ENCODE results near the gene ITPA. TPM values are rescaled to one million over a fixed set of nuclear protein-coding genes. Genes with fewer than 3 reads are reported as not detected.

ITPA gene
- total RNA-seq, 3 donors from 2014 or later (not counting 1 experiment from before 2014, with no cell fraction given): 49.6 to 53.2 (median 50.2) TPM

DNA sequence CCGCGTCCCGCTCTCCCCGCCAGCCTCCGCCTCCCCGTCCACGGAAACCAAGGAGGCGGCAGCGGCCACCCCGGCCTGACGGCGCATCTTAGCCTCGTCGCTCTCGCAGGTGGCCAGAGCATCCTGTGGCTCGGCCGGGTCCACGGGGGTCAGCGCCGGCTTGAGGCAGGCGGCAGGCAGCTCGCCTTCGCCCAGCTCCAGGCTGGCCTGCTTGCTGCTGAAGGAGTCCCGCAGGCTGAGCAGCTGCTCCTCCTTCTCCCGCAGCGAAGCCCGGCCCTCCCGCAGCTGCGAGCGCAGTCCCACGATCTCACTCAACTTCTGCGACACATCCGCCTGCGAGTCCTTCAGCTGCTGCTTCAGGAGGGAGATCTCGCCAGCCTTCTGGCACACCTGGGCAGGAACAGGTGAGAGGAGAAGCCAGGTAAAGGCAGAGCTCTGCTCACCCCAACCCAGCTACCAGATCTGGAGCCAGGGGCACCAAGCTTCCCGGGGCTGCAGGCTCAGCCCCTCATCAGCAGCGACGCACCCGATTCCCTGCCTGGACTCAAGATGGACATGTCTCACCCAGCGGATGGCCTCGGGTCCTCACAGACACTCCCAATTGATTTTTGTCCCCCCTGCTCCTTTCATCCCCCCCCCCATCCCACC is 44.4 kb upstream of the ITPA start:
- no peak overlapping the region for H3K27ac Mint-ChIP-seq
- H3K4me1 ChIP-seq (ENCODE audit: control insufficient read depth, insufficient read depth, low read length): peaks cover 5% of the 10 kb centered on the region
- peaks cover under 1 to 2% of the 10 kb centered on the region in 2 donors for H3K4me1 Mint-ChIP-seq
- no peak for DNase-seq
- intact Hi-C loops (cut with micrococcal nuclease): no loop called here
- no peak overlapping the region for H3K4me3 ChIP-seq (ENCODE audit: low read length)
- WGBS (ENCODE audit: insufficient coverage): 85% methylated on average over 40 of the region's 41 CpGs
- TF ChIP-seq, protein P1, sequence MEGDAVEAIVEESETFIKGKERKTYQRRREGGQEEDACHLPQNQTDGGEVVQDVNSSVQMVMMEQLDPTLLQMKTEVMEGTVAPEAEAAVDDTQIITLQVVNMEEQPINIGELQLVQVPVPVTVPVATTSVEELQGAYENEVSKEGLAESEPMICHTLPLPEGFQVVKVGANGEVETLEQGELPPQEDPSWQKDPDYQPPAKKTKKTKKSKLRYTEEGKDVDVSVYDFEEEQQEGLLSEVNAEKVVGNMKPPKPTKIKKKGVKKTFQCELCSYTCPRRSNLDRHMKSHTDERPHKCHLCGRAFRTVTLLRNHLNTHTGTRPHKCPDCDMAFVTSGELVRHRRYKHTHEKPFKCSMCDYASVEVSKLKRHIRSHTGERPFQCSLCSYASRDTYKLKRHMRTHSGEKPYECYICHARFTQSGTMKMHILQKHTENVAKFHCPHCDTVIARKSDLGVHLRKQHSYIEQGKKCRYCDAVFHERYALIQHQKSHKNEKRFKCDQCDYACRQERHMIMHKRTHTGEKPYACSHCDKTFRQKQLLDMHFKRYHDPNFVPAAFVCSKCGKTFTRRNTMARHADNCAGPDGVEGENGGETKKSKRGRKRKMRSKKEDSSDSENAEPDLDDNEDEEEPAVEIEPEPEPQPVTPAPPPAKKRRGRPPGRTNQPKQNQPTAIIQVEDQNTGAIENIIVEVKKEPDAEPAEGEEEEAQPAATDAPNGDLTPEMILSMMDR (IDR thresholded peaks at IDR 0.05): no peak
- no peak overlapping the region for H3K27ac ChIP-seq (ENCODE audit: low read length)
- no peak for ATAC-seq
- no peaks in the 10 kb centered on the region for H3K36me3 Mint-ChIP-seq
- peaks cover 16 to 29% of the 10 kb centered on the region in 2 donors for H3K27me3 Mint-ChIP-seq (ENCODE audit: low read depth in 2 of 2)
- H3K9me3 Mint-ChIP-seq: no peaks in the 10 kb centered on the region
- H3K4me3 Mint-ChIP-seq: peak overlapping the region; percentile 28
- H3K9me3 ChIP-seq (ENCODE audit: control insufficient read depth, insufficient read depth, low read length): no peaks in the 10 kb centered on the region
- H3K27me3 ChIP-seq (ENCODE audit: control insufficient read depth, insufficient read depth, low read length): peaks cover 8% of the 10 kb centered on the region
- H3K36me3 ChIP-seq (ENCODE audit: control insufficient read depth, insufficient read depth, low read length): no peaks in the 10 kb centered on the region

DNA sequence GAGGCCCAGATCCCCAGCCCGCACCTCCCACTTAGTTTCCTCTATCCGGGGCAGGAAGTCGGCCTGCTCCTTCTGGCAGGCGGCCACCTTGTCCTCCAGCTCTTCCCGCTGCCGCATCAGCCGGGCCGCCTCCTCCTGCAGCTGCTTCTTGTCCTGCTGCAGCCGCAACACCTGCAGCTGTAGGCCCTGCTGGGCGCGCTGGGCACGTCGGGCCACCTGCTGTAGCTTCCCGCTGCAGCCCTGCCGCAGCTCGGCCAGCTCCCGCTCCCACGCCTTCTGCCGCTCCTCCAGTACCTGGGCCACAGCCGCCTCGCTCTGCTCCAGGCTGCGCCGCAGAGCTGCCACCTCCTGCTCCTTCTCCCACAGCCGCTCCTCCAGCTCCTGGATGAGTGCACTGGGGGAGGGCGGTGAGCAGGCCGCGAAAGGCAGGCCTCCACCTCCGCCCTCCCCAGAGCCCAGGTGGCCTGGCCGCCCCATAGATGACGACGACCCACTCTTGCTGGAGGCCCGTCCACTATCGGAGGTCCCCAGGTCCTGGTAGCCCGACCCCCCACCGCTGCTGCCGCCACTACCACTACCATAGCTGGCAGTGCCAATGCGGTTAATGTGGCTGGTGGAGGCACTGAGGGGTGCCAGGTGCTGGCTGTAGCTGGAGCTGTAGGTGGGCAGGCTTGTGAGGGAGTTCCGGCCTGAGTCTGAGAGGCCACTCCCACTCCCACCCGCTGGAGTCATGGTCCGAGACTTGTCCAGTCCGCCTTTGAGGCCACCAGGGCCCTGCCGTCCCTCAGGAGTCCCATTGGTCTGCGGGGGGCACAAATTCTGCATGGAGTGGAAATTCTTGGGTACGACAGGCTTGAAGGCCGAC is 43.6 kb upstream of the ITPA start:
- no peaks in the 10 kb centered on the region for H3K9me3 Mint-ChIP-seq
- no peak for DNase-seq
- H3K4me1 ChIP-seq (ENCODE audit: control insufficient read depth, insufficient read depth, low read length): no peaks in the 10 kb centered on the region
- intact Hi-C loops (cut with micrococcal nuclease): no loop called here
- TF ChIP-seq, protein P1 (IDR thresholded peaks at IDR 0.05): no peak
- H3K36me3 ChIP-seq (ENCODE audit: control insufficient read depth, insufficient read depth, low read length): no peaks in the 10 kb centered on the region
- peak overlapping the region; percentile 45 for H3K4me3 Mint-ChIP-seq
- H3K36me3 Mint-ChIP-seq: no peaks in the 10 kb centered on the region
- no peak overlapping the region for H3K27ac Mint-ChIP-seq
- H3K4me1 Mint-ChIP-seq: no peaks in the 10 kb centered on the region
- no peaks in the 10 kb centered on the region for H3K9me3 ChIP-seq (ENCODE audit: control insufficient read depth, insufficient read depth, low read length)
- no peak overlapping the region for H3K4me3 ChIP-seq (ENCODE audit: low read length)
- H3K27ac ChIP-seq (ENCODE audit: low read length): no peak overlapping the region
- ATAC-seq: no peak
- peaks cover 19 to 34% of the 10 kb centered on the region in 2 donors for H3K27me3 Mint-ChIP-seq (ENCODE audit: low read depth in 2 of 2)
- peaks cover 8% of the 10 kb centered on the region for H3K27me3 ChIP-seq (ENCODE audit: control insufficient read depth, insufficient read depth, low read length)
- 68% methylated on average over 45 of the region's 45 CpGs for WGBS (ENCODE audit: insufficient coverage)

DNA sequence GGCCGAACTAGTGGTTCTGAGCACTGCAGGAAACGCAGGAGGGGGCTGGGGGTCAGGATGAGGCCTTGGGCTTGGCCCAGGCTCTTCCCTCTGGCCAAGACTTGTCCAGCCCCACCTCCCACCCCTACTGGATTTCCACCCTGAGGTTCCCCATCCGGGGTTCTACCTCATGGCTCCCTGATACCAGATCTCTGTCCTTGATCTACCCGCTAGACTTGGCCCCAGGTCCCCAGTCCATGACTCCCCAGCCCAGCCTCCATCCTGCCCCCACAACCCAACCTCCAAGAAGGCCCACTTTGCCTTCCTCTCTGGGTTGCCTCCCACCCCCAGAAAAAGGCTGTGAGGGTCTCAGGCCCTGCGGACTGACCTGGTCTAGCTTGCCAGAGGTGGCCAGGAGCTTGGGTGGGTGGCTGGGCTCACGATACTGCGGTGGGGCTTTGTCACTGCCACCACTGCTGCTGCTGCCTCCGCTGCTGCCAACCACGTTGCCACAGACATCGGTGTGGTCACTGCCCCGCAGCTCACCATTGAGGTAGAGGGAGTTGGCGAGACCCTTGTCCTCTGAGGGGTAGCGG is 42.9 kb upstream of the ITPA start:
- H3K27ac ChIP-seq (ENCODE audit: low read length): no peak overlapping the region
- ATAC-seq: no peak
- H3K9me3 Mint-ChIP-seq: no peaks in the 10 kb centered on the region
- H3K36me3 Mint-ChIP-seq: no peaks in the 10 kb centered on the region
- TF ChIP-seq, protein P1 (IDR thresholded peaks at IDR 0.05): no peak
- no peak for DNase-seq
- 85% methylated on average over 13 of the region's 13 CpGs for WGBS (ENCODE audit: insufficient coverage)
- no peaks in the 10 kb centered on the region for H3K4me1 ChIP-seq (ENCODE audit: control insufficient read depth, insufficient read depth, low read length)
- no peaks in the 10 kb centered on the region for H3K9me3 ChIP-seq (ENCODE audit: control insufficient read depth, insufficient read depth, low read length)
- peaks cover 22 to 37% of the 10 kb centered on the region in 2 donors for H3K27me3 Mint-ChIP-seq (ENCODE audit: low read depth in 2 of 2)
- intact Hi-C loops (cut with micrococcal nuclease): no loop called here
- H3K4me1 Mint-ChIP-seq: no peaks in the 10 kb centered on the region
- no peak overlapping the region for H3K4me3 Mint-ChIP-seq
- H3K36me3 ChIP-seq (ENCODE audit: control insufficient read depth, insufficient read depth, low read length): no peaks in the 10 kb centered on the region
- H3K4me3 ChIP-seq (ENCODE audit: low read length): no peak overlapping the region
- H3K27me3 ChIP-seq (ENCODE audit: control insufficient read depth, insufficient read depth, low read length): peaks cover 8% of the 10 kb centered on the region
- no peak overlapping the region for H3K27ac Mint-ChIP-seq
